Glutamatergic neuron (in vitro differentiated cells): ENCODE data around the gene ADAM8. TPM values are rescaled to one million over a fixed set of nuclear protein-coding genes. Genes with fewer than 3 reads are reported as not detected.

Source experiments
- DNase-seq: peaks from one replicate; pipeline ENCODE4 v3.0.0; 2022
- H3K27ac Mint-ChIP-seq: one replicate; pipeline ENCODE4 v1.8.0; 2020; ENCODE audit warnings: mild to moderate bottlenecking, mixed read lengths, inconsistent platforms; ENCODE audit not compliant: unreplicated experiment
- H3K27me3 Mint-ChIP-seq: one replicate; pipeline ENCODE4 v1.8.0; 2020; ENCODE audit warnings: mild to moderate bottlenecking, moderate library complexity, mixed read lengths, inconsistent platforms; ENCODE audit not compliant: unreplicated experiment
- H3K36me3 Mint-ChIP-seq: one replicate; pipeline ENCODE4 v1.8.0; 2020; ENCODE audit warnings: mild to moderate bottlenecking, mixed read lengths, inconsistent platforms; ENCODE audit not compliant: unreplicated experiment
- H3K4me1 Mint-ChIP-seq: one replicate; pipeline ENCODE4 v1.8.0; 2020; ENCODE audit warnings: mild to moderate bottlenecking, low read depth, mixed read lengths, inconsistent platforms; ENCODE audit not compliant: unreplicated experiment
- H3K4me3 Mint-ChIP-seq: one replicate; pipeline ENCODE4 v1.8.0; 2020; ENCODE audit warnings: mild to moderate bottlenecking, mixed read lengths, inconsistent platforms; ENCODE audit not compliant: unreplicated experiment
- H3K9me3 Mint-ChIP-seq: one replicate; pipeline ENCODE4 v1.8.0; 2020; ENCODE audit warnings: mild to moderate bottlenecking, moderate library complexity, mixed read lengths, inconsistent platforms; ENCODE audit not compliant: unreplicated experiment
- total RNA-seq: library from RNA; stranded (reverse); fragmentation: NEBNext Ultra II Directional; extraction: Animal tissue kit (Norgen Biotek cat#: 25700); gene quantifications from one replicate; pipeline ENCODE4 v1.2.1, GENCODE V29; 2021; ENCODE audit not compliant: unreplicated experiment
- TF ChIP-seq, protein P1 (sequence below): fragments of 200-600 bp; sonication (generic); IDR thresholded peaks from one replicate; pipeline ENCODE4 v1.5.0; 2021; ENCODE audit not compliant: partially characterized antibody, unreplicated experiment

The ADAM8 gene
- total RNA-seq, 1 donor from 2014 or later, result 5.4 TPM

DNA sequence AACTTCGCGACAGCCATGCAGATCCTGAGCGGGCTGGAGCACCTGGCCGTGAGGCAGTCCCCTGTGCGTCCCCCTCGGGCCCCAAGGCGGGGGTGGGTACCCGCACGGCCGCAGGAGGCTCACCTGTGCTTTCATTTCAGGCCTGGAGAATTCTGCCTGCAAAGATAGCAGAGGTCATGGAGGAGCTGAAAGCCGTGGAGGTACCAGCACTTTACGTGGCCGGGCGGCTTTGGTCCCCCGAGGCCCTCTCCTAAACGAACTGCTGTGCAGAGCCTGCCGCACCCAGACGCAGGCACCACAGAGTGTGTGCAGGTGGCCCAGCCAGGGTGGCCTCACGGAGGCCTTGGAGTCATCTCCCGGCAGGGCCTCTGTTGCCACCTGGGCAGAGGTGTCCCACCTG lies 57.8 kb downstream of the ADAM8 start:
- peaks cover 5% of the 10 kb centered on the region for H3K27me3 Mint-ChIP-seq

DNA sequence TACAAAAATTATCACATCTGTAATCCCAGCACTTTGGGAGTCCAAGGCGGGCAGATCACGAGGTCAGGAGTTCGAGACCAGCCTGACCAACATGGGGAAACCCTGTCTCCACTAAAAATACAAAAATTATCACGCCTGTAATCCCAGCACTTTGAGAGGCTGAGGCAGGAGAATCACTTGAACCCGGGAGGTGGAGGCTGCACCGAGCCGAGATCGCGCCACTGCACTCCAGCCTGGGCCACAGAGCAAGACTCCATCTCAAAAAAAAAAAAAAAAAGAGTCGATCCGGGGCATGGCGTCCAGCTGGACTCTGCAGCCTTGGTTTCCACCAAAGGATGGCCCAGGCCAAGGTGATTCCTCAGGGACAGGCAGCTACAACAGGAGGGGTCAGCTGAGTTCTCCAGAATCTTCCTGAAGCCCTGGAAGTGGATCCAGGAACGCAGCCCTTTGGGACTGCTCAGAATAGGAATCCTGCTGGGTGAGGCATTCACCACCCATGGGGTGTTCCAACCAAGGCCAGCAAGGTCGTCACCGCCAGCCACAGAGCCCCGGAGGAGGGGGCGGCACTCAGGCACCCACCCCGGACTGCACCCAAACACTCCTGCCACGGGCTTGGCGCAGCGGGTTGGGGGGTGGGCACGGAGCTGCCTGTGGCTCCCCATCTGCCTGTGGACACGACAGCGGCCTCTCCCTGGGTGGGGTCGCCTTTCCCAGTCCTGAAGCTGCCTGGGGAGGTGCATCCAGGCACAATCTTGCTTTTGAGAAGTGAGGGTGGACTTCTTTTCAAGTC lies 58.7 kb downstream of the ADAM8 start:
- TF ChIP-seq, protein P1, sequence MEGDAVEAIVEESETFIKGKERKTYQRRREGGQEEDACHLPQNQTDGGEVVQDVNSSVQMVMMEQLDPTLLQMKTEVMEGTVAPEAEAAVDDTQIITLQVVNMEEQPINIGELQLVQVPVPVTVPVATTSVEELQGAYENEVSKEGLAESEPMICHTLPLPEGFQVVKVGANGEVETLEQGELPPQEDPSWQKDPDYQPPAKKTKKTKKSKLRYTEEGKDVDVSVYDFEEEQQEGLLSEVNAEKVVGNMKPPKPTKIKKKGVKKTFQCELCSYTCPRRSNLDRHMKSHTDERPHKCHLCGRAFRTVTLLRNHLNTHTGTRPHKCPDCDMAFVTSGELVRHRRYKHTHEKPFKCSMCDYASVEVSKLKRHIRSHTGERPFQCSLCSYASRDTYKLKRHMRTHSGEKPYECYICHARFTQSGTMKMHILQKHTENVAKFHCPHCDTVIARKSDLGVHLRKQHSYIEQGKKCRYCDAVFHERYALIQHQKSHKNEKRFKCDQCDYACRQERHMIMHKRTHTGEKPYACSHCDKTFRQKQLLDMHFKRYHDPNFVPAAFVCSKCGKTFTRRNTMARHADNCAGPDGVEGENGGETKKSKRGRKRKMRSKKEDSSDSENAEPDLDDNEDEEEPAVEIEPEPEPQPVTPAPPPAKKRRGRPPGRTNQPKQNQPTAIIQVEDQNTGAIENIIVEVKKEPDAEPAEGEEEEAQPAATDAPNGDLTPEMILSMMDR, result no peak

More for the DNA sequence above, 57.8 kb downstream of the ADAM8 start:
- peaks cover 6% of the 10 kb centered on the region for H3K36me3 Mint-ChIP-seq
- H3K4me3 Mint-ChIP-seq, result no peak overlapping the region
- TF ChIP-seq, protein P1, result no peak
- H3K4me1 Mint-ChIP-seq, result no peaks in the 10 kb centered on the region
- H3K9me3 Mint-ChIP-seq, result peaks cover 5% of the 10 kb centered on the region
- no peak for DNase-seq
- H3K27ac Mint-ChIP-seq, result no peak overlapping the region

DNA sequence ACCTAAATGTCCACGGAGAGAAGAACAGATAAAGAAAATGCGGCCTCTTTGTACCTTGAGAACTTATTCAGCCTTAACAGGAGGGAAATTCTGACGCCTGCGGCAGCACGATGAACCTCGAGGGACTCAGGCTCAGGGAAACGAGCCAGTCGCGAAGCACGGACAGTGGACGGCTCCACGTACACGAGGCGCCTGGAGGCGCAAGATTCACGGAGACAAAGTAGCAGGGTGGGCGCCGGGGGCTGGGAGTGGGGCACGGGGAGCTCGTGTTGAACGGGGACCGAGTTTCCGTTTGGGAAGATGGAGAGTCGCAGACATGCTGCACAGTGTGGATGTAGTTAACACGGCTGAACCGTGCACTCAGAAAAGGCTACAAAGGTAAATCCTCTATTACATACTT lies 59.9 kb downstream of the ADAM8 start:
- Mint-ChIP-seq H3K36me3 (peaks cover 6% of the 10 kb centered on the region), H3K27ac (no peak overlapping the region), H3K4me3 (no peak overlapping the region), H3K9me3 (peaks cover 5% of the 10 kb centered on the region), H3K4me1 (no peaks in the 10 kb centered on the region), H3K27me3 (peaks cover 8% of the 10 kb centered on the region)
- TF ChIP-seq, protein P1, result no peak
- DNase-seq, result no peak

More for the DNA sequence above, 58.7 kb downstream of the ADAM8 start:
- Mint-ChIP-seq H3K36me3 (peaks cover 6% of the 10 kb centered on the region), H3K4me1 (no peaks in the 10 kb centered on the region), H3K27me3 (peaks cover 4% of the 10 kb centered on the region), H3K27ac (no peak overlapping the region), H3K9me3 (peaks cover 5% of the 10 kb centered on the region), H3K4me3 (no peak overlapping the region)
- no peak for DNase-seq

DNA sequence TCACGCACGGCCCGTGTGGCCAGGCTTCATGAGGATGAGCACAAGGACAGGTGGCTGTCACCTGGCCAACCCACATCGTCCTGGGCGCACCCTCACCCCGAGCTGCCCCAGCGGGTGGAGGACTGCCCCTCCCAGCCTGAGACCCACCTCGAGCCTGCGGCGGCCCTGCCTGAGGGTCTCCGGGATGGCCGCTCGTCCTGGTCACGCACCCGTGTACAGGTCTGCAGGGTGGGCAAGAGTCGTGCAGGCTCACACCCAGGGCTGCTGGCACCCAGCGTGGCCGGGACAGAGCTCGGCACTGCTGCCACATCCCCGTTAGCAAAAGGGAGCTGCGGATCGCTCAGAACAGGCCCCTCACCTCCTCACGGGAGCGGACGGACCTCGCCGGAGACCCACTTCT lies 61.1 kb downstream of the ADAM8 start:
- TF ChIP-seq, protein P1, result no peak
- no peak overlapping the region for H3K27ac Mint-ChIP-seq
- peaks cover 4% of the 10 kb centered on the region for H3K27me3 Mint-ChIP-seq
- H3K4me3 Mint-ChIP-seq, result no peak overlapping the region
- no peak for DNase-seq
- no peaks in the 10 kb centered on the region for H3K4me1 Mint-ChIP-seq
- H3K36me3 Mint-ChIP-seq, result peaks cover 6% of the 10 kb centered on the region
- H3K9me3 Mint-ChIP-seq, result peaks cover 5% of the 10 kb centered on the region

DNA sequence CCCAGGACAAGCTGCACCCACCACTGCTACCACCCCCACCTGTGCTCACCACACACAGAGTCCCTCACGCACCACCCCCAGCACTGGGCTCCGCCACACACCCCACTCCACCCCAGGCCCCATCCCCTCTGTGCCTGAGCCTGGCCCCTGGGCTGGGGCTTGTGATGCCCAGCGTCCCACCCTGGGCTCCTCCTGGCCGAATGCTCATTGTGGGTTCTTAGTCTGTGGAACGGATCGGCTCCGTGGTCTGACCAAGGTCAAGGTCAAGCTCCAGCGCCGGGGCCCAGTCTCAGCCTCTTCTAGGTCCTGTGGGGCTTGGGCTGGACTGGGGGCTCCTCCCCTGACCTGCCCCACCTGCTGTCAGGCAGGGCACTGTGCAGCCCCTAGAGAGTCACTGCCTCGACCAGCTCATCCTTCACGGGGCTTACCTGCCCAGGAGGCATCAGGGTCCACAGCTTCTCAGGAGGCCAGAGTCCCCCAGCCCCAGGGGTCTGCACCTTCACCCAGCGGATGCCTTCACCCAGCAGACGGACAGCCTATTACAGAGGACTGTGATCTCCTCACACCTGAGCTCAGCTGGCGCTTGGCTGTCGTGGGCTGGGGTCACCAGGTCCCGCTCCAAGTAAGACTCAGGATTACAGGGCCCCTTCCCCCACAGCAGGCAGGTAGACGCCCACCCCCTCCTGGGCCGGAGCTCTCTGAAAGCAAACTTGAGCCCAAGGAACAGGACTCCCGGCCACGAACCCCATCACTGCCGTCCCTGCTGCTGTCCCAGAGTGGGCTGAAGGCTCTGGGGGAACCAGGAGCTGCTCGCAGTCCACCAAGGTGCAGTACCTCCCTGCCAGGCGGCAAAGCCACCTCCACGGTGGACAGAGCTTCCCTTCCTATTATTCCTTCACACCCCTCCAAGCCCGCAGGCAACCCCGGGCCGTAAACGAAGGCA lies 61.9 kb downstream of the ADAM8 start:
- Mint-ChIP-seq H3K4me1 (no peaks in the 10 kb centered on the region), H3K4me3 (no peak overlapping the region), H3K36me3 (peaks cover 6% of the 10 kb centered on the region), H3K27ac (no peak overlapping the region), H3K9me3 (peaks cover 6% of the 10 kb centered on the region), H3K27me3 (peaks cover 4% of the 10 kb centered on the region)
- DNase-seq, result no peak
- TF ChIP-seq, protein P1, result no peak
